PFSK-1 (cell line): Measurements from ENCODE around the gene TBX4.

Experiments used
- FOXP2 ChIP-seq: optimal IDR thresholded peaks from 2 replicates; pipeline ENCODE3; 2011; ENCODE audit warnings: borderline replicate concordance, control low read depth, inconsistent platforms; ENCODE audit not compliant: insufficient read depth; ENCODE audit errors: extremely low read length, extremely low read depth
- POLR2AphosphoS5 ChIP-seq: IDR thresholded peaks from 2 replicates; pipeline ENCODE4 v1.6.1; 2012; ENCODE audit warnings: low read depth, mild to moderate bottlenecking, control low read depth, low read length, moderate library complexity
- REST ChIP-seq, 2 experiments: IDR thresholded peaks; 2 replicates each; pipeline versions ENCODE4 v1.6.1 to v1.8.0; 2011 to 2012; ENCODE audit warnings: low read depth in 2 of 2, low read length in 2 of 2, control low read depth in 1 of 2, inconsistent platforms in 1 of 2, mild to moderate bottlenecking in 1 of 2, moderate library complexity in 1 of 2; ENCODE audit not compliant: insufficient read depth in 1 of 2
- SIN3A ChIP-seq: IDR thresholded peaks from 2 replicates; pipeline ENCODE4 v1.6.1; 2012; ENCODE audit warnings: mild to moderate bottlenecking, low read length, moderate library complexity, borderline replicate concordance; ENCODE audit not compliant: insufficient read depth
- TAF1 ChIP-seq: IDR thresholded peaks from 2 replicates; pipeline ENCODE4 v1.6.1; 2012; ENCODE audit warnings: low read length, control low read depth, borderline replicate concordance; ENCODE audit not compliant: insufficient read depth

The TBX4 gene

GRCh38 chr17:61469474-61469873, 17.3 kb downstream of the TBX4 start:
- TF ChIP-seq POLR2AphosphoS5 (no peak), FOXP2 (no peak), TAF1 (no peak), REST (IDR thresholded peaks at IDR 0.05; ENCODE audit: insufficient read depth in 1 of 2, low read depth in 2 of 2, low read length in 2 of 2) (no peak), SIN3A (no peak)

- no peak for TF ChIP-seq FOXP2
- TF ChIP-seq SIN3A: no peak
- no peak for TF ChIP-seq POLR2AphosphoS5
- TF ChIP-seq REST (IDR thresholded peaks at IDR 0.05; ENCODE audit: insufficient read depth in 1 of 2, low read depth in 2 of 2, low read length in 2 of 2): no peak
- no peak for TF ChIP-seq TAF1
Measured at GRCh38 chr17:61469949-61470348, 17.7 kb downstream of the TBX4 start.

GRCh38 chr17:61470530-61471136, 18.4 kb downstream of the TBX4 start:
- TF ChIP-seq POLR2AphosphoS5 (no peak), SIN3A (no peak), REST (IDR thresholded peaks at IDR 0.05; ENCODE audit: insufficient read depth in 1 of 2, low read depth in 2 of 2, low read length in 2 of 2) (no peak), FOXP2 (no peak), TAF1 (no peak)

- no peak for TF ChIP-seq FOXP2
- no peak for TF ChIP-seq POLR2AphosphoS5
- TF ChIP-seq REST (IDR thresholded peaks at IDR 0.05; ENCODE audit: insufficient read depth in 1 of 2, low read depth in 2 of 2, low read length in 2 of 2): no peak
- TF ChIP-seq SIN3A: no peak
Measured at GRCh38 chr17:61474235-61474927, 22.2 kb downstream of the TBX4 start.

- no peak for TF ChIP-seq REST (IDR thresholded peaks at IDR 0.05; ENCODE audit: insufficient read depth in 1 of 2, low read depth in 2 of 2, low read length in 2 of 2)
- TF ChIP-seq POLR2AphosphoS5: no peak
- TF ChIP-seq FOXP2: no peak
- no peak for TF ChIP-seq SIN3A
- no peak for TF ChIP-seq TAF1
Measured at GRCh38 chr17:61474934-61475333, 22.7 kb downstream of the TBX4 start.
